GM23248 (cell line): Measurements from ENCODE around the gene C22orf23. TPM values are rescaled to one million over a fixed set of nuclear protein-coding genes. Genes with fewer than 3 reads are reported as not detected.

Experiments
- DNase-seq: peaks from one replicate; pipeline ENCODE4 v3.0.0-alpha.2; 2015
- H2AFZ ChIP-seq: fragments of 200-600 bp; sonication (generic); 2 replicates; pipeline ENCODE4 v1.6.1; 2016; ENCODE audit warnings: antibody characterized with exemption
- H3F3A ChIP-seq: fragments of 200-600 bp; sonication (generic); 2 replicates; pipeline ENCODE4 v1.6.1; 2016; ENCODE audit warnings: mild to moderate bottlenecking, antibody characterized with exemption, mixed run types; ENCODE audit not compliant: insufficient read depth
- H3K27ac ChIP-seq: fragments of 200-600 bp; sonication (generic); 2 replicates; pipeline ENCODE4 v1.5.1; 2016; ENCODE audit warnings: mild to moderate bottlenecking
- H3K27me3 ChIP-seq: fragments of 200-600 bp; sonication (generic); replicated peaks from 2 replicates; pipeline ENCODE4 v1.6.1; 2016; ENCODE audit warnings: mild to moderate bottlenecking; ENCODE audit not compliant: insufficient read depth
- H3K36me3 ChIP-seq: fragments of 200-600 bp; sonication (generic); 2 replicates; pipeline ENCODE4 v1.6.1; 2016; ENCODE audit warnings: low read depth, mild to moderate bottlenecking
- H3K4me1 ChIP-seq: fragments of 200-600 bp; sonication (generic); 2 replicates; pipeline ENCODE4 v1.6.1; 2016; ENCODE audit warnings: mild to moderate bottlenecking; ENCODE audit not compliant: insufficient read depth
- H3K4me2 ChIP-seq: fragments of 200-600 bp; sonication (generic); one replicate; pipeline ENCODE4 v1.6.1; 2016; ENCODE audit warnings: mild to moderate bottlenecking; ENCODE audit not compliant: unreplicated experiment
- H3K4me3 ChIP-seq: fragments of 200-600 bp; sonication (generic); 2 replicates; pipeline ENCODE4 v1.5.1; 2016; ENCODE audit warnings: mild to moderate bottlenecking
- H3K79me2 ChIP-seq: fragments of 200-600 bp; sonication (generic); 2 replicates; pipeline ENCODE4 v1.6.1; 2016; ENCODE audit warnings: mild to moderate bottlenecking; ENCODE audit not compliant: insufficient read depth
- H3K9ac ChIP-seq: fragments of 200-600 bp; sonication (generic); 2 replicates; pipeline ENCODE4 v1.6.1; 2016; ENCODE audit warnings: mild to moderate bottlenecking
- H3K9me2 ChIP-seq: fragments of 200-600 bp; sonication (generic); 2 replicates; pipeline ENCODE4 v1.6.1; 2016; ENCODE audit warnings: mixed run types, mild to moderate bottlenecking, moderate library complexity; ENCODE audit not compliant: insufficient read depth
- H3K9me3 ChIP-seq: fragments of 200-600 bp; sonication (generic); one replicate; pipeline ENCODE4 v1.6.1; 2017; ENCODE audit warnings: low read depth
- H4K20me1 ChIP-seq: fragments of 200-600 bp; sonication (generic); 2 replicates; pipeline ENCODE4 v1.6.0; 2016; ENCODE audit not compliant: insufficient read depth
- EZH2 ChIP-seq: fragments of 200-600 bp; sonication (generic); IDR thresholded peaks from 2 replicates; pipeline ENCODE4 v1.6.1; 2018; ENCODE audit warnings: antibody characterized with exemption, mild to moderate bottlenecking; ENCODE audit not compliant: insufficient read depth, poor library complexity, severe bottlenecking
- EZH2phosphoT487 ChIP-seq: fragments of 200-600 bp; sonication (generic); IDR thresholded peaks from 2 replicates; pipeline ENCODE4 v1.6.1; 2018; ENCODE audit warnings: antibody characterized with exemption, moderate library complexity, mild to moderate bottlenecking, low read depth; ENCODE audit not compliant: insufficient read depth
- WGBS, 2 experiments: methylation state at CpG; one replicate each; pipeline ENCODE4 v1.1.6; 2015 to 2017; ENCODE audit warnings: low lambda C conversion rate in 2 of 2, low coverage in 1 of 2; ENCODE audit errors: missing lambda C conversion rate in 2 of 2; 5-methylcytosine and 5-hydroxymethylcytosine counted together
- in situ Hi-C: fragments of 300-500 bp; cut with MboI; formaldehyde crosslinking; loops from 2 replicates; pipeline ENCODE4 v1.15.0; 2020
- polyA plus RNA-seq: library from polyadenylated mRNA; unstranded; fragments of >200 nt; fragmentation: Nextera tagmentation; extraction: Ambion mirVana; gene quantifications from 2 replicates; pipeline ENCODE4 v1.2.1, GENCODE V29; 2016
- total RNA-seq: library from RNA; depleted of rRNA; stranded (reverse); fragments of >200 nt; shearing (Covaris generic); gene quantifications from 2 replicates; pipeline ENCODE4 v1.2.3, GENCODE V29; 2014

The C22orf23 gene
- total and polyA plus RNA-seq, 2 experiments from 2014 or later, result 0.22 to 1.1 TPM

DNA sequence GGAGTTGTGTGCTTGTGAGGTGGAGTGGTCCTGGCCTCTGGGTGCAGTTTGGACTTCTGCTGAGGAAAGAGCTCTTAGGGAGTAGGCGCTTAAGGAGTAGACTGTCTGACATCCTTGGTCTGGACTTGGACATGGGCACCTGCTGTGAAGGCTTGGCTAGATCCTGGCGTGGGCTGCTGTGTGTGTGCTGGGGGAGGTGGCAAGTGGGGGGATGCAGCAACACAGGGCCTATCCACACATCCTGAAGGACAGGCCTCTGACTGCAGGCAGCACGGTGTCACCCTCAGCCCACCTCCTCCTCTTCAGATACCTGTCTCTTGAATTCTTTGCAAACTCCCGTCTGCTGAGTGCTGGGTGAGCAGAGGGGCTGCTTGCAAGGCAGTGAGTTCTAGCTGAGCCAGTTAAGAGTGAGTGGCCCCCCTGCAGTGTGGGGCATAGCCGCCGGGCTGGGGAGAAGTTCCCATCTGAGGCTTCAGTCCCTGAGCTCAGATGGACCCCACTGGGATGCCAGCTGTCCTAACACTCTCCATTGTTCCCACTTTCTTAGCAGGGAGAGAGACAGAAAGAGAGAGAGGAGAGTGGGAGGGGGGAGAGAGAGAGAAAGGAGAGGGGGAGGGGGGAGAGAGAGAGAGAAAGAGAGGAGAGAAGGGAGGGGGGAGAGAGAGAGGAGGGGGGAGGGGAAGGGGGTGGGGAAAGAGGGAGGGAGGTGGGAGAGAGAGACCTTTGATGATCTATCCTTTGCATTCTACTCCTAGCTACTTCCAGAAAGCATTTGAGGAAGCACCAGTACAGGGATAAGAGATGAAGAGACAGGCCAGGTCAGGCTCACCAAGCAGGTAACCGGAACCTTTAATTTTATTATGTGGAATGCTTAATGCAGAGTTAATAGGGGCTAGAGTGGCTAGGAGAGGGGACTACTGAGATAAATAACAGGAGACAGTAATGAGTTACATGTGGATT, 18.4 kb upstream of the C22orf23 start:
- Histone ChIP-seq H3K79me2 (no peaks in the 10 kb centered on the region), H3K36me3 (0 out of 2 replicates have a peak, but pooled peaks cover 5% of the 10 kb centered on the region), H3K27ac (no peak overlapping the region), H3K27me3 (no peaks in the 10 kb centered on the region), H3K4me1 (no peaks in the 10 kb centered on the region), H3F3A (no peaks in the 10 kb centered on the region), H3K4me3 (no peak overlapping the region), H3K9ac (no peak overlapping the region), H3K9me2 (no peaks in the 10 kb centered on the region), H4K20me1 (no peaks in the 10 kb centered on the region), H2AFZ (no peak overlapping the region), H3K9me3 (no peaks in the 10 kb centered on the region), H3K4me2 (no peak overlapping the region)
- DNase-seq, result no peak
- WGBS, 2 experiments, result 69 to 73% methylated on average over 7 of the region's 7 CpGs
- in situ Hi-C loops, result no loop called here
- TF ChIP-seq EZH2, result no peak
- no peak for TF ChIP-seq EZH2phosphoT487

GRCh38 chr22:37970864-37971263, 17.5 kb upstream of the C22orf23 start:
- Histone ChIP-seq H3F3A (no peaks in the 10 kb centered on the region), H3K4me3 (no peak overlapping the region), H3K9me2 (no peaks in the 10 kb centered on the region), H3K27ac (no peak overlapping the region), H3K79me2 (peaks cover 4% of the 10 kb centered on the region; the same call in 1 of the 2 replicates), H3K9ac (no peak overlapping the region), H3K36me3 (0 out of 2 replicates have a peak, but pooled peaks cover 8% of the 10 kb centered on the region), H3K9me3 (no peaks in the 10 kb centered on the region), H3K4me2 (no peak overlapping the region), H2AFZ (no peak overlapping the region), H3K27me3 (no peaks in the 10 kb centered on the region), H4K20me1 (no peaks in the 10 kb centered on the region), H3K4me1 (no peaks in the 10 kb centered on the region)
- TF ChIP-seq EZH2, result no peak
- TF ChIP-seq EZH2phosphoT487, result no peak
- DNase-seq, result no peak
- WGBS, 2 experiments, result 97% methylated on average over 4 of the region's 4 CpGs
- in situ Hi-C loops, result no loop called here

DNA sequence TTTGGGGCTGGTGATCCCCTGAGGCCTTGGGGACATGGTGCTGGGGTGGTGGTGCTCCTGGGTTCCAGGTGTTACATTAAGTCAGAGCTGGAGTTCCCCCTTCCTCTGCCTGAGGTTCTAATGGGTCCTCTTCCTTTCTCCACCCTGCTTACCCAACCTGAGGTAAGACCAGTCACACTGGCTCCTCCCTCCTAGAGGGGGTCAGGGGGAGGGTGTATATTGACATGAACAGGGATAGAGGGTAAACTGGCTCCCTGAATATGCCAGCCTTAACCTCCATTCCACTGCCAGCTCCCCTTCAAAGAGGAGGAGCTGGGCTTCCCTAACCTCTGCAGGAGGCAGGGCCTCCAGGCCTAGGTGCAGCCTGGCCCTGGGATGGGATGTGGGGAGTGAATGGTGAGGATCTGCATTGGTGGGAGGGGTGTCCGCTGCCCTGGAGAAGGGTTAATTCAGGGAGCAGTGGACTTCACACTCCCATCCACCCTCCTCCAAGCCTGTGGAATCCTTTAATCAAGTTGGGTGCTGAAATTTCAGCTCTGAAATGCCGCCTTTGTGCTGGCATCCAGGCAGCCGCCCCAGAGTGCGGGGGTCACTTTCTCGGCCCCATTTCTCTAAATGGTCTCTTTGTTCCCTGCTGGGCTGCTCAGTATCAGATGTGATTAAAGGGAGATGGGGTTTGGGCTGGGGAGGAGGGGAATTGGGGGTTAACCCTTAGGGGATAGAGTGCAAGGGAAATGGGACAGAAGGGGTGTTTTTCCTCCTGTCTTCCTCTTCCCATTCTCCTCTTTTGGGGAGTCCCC, 15.3 kb upstream of the C22orf23 start:
- H3K4me3 ChIP-seq, result no peak overlapping the region
- no peaks in the 10 kb centered on the region for H3K9me3 ChIP-seq
- no peaks in the 10 kb centered on the region for H3F3A ChIP-seq
- 0 out of 2 replicates have a peak, but pooled peaks cover 9% of the 10 kb centered on the region for H3K36me3 ChIP-seq
- H3K27ac ChIP-seq, result no peak overlapping the region
- no peaks in the 10 kb centered on the region for H3K9me2 ChIP-seq
- peaks cover 8% of the 10 kb centered on the region; the same call in 1 of the 2 replicates for H3K79me2 ChIP-seq
- H4K20me1 ChIP-seq, result no peaks in the 10 kb centered on the region
- H3K4me1 ChIP-seq, result no peaks in the 10 kb centered on the region
- no peak for TF ChIP-seq EZH2phosphoT487
- no peak for TF ChIP-seq EZH2
- no peak overlapping the region for H3K4me2 ChIP-seq
- no peaks in the 10 kb centered on the region for H3K27me3 ChIP-seq
- DNase-seq, result no peak
- H3K9ac ChIP-seq, result no peak overlapping the region
- no peak overlapping the region for H2AFZ ChIP-seq
- WGBS, 2 experiments, result 97 to 98% methylated on average over 5 of the region's 5 CpGs
- in situ Hi-C loops, result no loop called here

DNA sequence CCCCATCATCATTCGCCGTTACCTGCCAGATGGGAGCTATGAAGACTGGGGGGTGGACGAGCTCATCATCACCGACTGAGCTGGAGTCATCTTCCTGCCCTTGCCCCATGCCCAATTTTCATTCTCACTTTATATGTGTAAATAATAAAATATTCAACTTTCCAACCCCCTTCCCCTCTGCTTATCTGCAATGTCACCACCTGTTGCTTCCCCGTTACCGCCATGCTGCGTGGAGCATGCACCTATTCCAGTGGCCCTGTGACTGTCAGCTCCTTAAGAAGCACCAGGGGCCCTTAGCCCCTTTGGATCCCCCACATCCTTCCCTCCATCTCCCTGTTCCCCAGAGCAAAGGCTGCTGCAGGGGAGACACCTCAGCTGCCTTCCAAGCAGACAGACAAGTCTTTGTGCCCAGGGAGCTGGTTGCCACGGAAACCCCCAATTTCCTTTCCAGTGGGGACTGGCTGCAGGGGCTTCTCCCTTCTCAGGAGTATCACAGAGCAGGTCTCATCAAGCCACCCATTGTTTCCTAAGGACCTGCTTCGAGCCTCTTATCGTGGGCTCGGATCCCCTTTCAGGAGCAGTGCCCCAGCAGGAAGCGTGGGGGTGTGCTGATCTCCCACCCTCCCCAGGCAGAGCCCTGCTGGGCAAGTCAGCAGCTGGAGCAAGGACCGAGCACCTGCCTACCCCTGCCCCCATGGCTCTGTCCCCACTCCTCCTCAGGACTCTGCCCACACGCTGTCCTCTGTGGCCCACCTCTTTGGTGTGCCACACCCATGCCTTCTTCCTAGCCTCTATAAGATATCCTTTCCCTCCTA, 14.4 kb upstream of the C22orf23 start:
- 83 to 87% methylated on average over 14 of the region's 14 CpGs for WGBS, 2 experiments

More for the DNA sequence above, 14.4 kb upstream of the C22orf23 start:
- Histone ChIP-seq H3K4me3 (no peak overlapping the region), H3K9ac (no peak overlapping the region), H2AFZ (no peak overlapping the region), H3K36me3 (0 out of 2 replicates have a peak, but pooled peaks cover 9% of the 10 kb centered on the region), H3K27ac (no peak overlapping the region), H3K27me3 (no peaks in the 10 kb centered on the region), H3F3A (no peaks in the 10 kb centered on the region), H3K9me3 (no peaks in the 10 kb centered on the region), H3K4me2 (no peak overlapping the region), H3K9me2 (no peaks in the 10 kb centered on the region), H3K4me1 (no peaks in the 10 kb centered on the region), H4K20me1 (no peaks in the 10 kb centered on the region), H3K79me2 (peaks cover 8% of the 10 kb centered on the region; the same call in 1 of the 2 replicates)
- TF ChIP-seq EZH2 (no peak), EZH2phosphoT487 (no peak)
- in situ Hi-C loops, result no loop called here
- DNase-seq, result no peak
